Keratinocyte (primary cell): ENCODE data around the gene ATXN2.

Source experiments
- EZH2 ChIP-seq: IDR thresholded peaks from one replicate; pipeline ENCODE4 v1.6.1; 2012; ENCODE audit warnings: inconsistent platforms, mild to moderate bottlenecking, low read length, moderate library complexity
- TF ChIP-seq, protein P1 (sequence below), 3 experiments: IDR thresholded peaks in 1 of 3; conservative IDR thresholded peaks in 1 of 3; optimal IDR thresholded peaks in 1 of 3; 2 replicates in 2 of 3; 3 replicates in 1 of 3; pipeline versions ENCODE3 to v1.5.1; 2011; ENCODE audit warnings: low read length in 3 of 3, mild to moderate bottlenecking in 3 of 3, moderate library complexity in 2 of 3, control low read depth in 1 of 3, inconsistent platforms in 1 of 3; ENCODE audit not compliant: insufficient read depth in 2 of 3; ENCODE audit errors: extremely low read depth in 1 of 3

- TF ChIP-seq, protein P1, sequence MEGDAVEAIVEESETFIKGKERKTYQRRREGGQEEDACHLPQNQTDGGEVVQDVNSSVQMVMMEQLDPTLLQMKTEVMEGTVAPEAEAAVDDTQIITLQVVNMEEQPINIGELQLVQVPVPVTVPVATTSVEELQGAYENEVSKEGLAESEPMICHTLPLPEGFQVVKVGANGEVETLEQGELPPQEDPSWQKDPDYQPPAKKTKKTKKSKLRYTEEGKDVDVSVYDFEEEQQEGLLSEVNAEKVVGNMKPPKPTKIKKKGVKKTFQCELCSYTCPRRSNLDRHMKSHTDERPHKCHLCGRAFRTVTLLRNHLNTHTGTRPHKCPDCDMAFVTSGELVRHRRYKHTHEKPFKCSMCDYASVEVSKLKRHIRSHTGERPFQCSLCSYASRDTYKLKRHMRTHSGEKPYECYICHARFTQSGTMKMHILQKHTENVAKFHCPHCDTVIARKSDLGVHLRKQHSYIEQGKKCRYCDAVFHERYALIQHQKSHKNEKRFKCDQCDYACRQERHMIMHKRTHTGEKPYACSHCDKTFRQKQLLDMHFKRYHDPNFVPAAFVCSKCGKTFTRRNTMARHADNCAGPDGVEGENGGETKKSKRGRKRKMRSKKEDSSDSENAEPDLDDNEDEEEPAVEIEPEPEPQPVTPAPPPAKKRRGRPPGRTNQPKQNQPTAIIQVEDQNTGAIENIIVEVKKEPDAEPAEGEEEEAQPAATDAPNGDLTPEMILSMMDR (optimal IDR thresholded peaks at IDR 0.05 in 1 of 3, IDR thresholded peaks at IDR 0.05 in 1 of 3, conservative IDR thresholded peaks at IDR 0.05 in 1 of 3; ENCODE audit: extremely low read depth in 1 of 3, insufficient read depth in 2 of 3, low read length in 3 of 3), result no peak
- TF ChIP-seq EZH2, result no peak
Measured at GRCh38 chr12:111506260-111506659, 92.9 kb downstream of the ATXN2 start.
